HCT116 (cell line): Measurements from ENCODE around the gene PLSCR1. TPM values are rescaled to one million over a fixed set of nuclear protein-coding genes. Genes with fewer than 3 reads are reported as not detected.

Experiments
- ATAC-seq: fragments of 200-7000 bp; cut with Tn5 transposase; 2 replicates; pipeline ENCODE4 v1.9.1; 2020; ENCODE audit warnings: mild to moderate bottlenecking, moderate library complexity
- BruUV-seq: library from RNA; stranded (reverse); fragments of 400-500 nt; replicated peaks from 2 replicates; lab custom pipeline; 2021; lab: Mats Ljungman, UMichigan
- CTCF ChIA-PET: fragments of 300-600 bp; sonication (Branson Sonifier 250); formaldehyde crosslinking; loops from one replicate; lab custom pipeline; 2021; ENCODE audit warnings: antibody characterized with exemption; lab: Charles Lee
- POLR2A ChIA-PET: fragments of 300-600, 350-600 bp; sonication (Branson Sonifier 250); formaldehyde crosslinking; loops from one replicate; lab custom pipeline; 2021; ENCODE audit warnings: antibody characterized with exemption; lab: Charles Lee
- RAD21 ChIA-PET, 2 experiments: fragments of 300-600 bp; sonication (Branson Sonifier 250); formaldehyde crosslinking; loops; one replicate each; lab custom pipeline; 2023; ENCODE audit warnings: low total read pairs in 2 of 2; ENCODE audit not compliant: uncharacterized antibody in 2 of 2, unreplicated experiment in 2 of 2, low non-redundant PET in 1 of 2; lab: Charles Lee
- DNase-seq: peaks from one replicate; pipeline ENCODE4 v3.0.0-alpha.2; 2010; ENCODE audit warnings: low read depth, low spot score
- H2AFZ ChIP-seq: fragments of 200-600 bp; shearing (Covaris generic), sonication (generic); 2 replicates; pipeline ENCODE4 v1.6.1; 2017; ENCODE audit warnings: low read depth, mixed run types, mixed read lengths, antibody characterized with exemption, low read length; ENCODE audit not compliant: poor library complexity, severe bottlenecking
- H3K27ac ChIP-seq: 2 replicates; pipeline ENCODE4 v1.5.1; 2012; ENCODE audit warnings: low read depth, low read length
- H3K27me3 ChIP-seq: fragments of 200-600 bp; sonication (generic); 2 replicates; pipeline ENCODE4 v1.6.1; 2016; ENCODE audit warnings: mixed run types, low read length, mixed read lengths; ENCODE audit not compliant: insufficient read depth
- H3K36me3 ChIP-seq, 2 experiments: fragments of 200-500 bp in 1 of 2; fragments of 200-600 bp in 1 of 2; sonication (Bioruptor generic) in 1 of 2; sonication (generic) in 1 of 2; 2 replicates each; pipeline versions ENCODE4 v1.5.1 to v1.6.1; 2014 to 2016; ENCODE audit warnings: low read length in 2 of 2, inconsistent platforms in 1 of 2, mixed read lengths in 1 of 2, mixed run types in 1 of 2; ENCODE audit not compliant: insufficient read depth in 2 of 2, control insufficient read depth in 1 of 2
- H3K4me1 ChIP-seq, 2 experiments: fragments of 200-600 bp in 1 of 2; sonication (generic) in 1 of 2; 2 replicates each; pipeline versions ENCODE4 v1.5.1 to v1.6.1; 2012 to 2017; ENCODE audit warnings: low read length in 2 of 2, inconsistent platforms in 1 of 2, mild to moderate bottlenecking in 1 of 2, mixed read lengths in 1 of 2, mixed run types in 1 of 2, moderate library complexity in 1 of 2; ENCODE audit not compliant: insufficient read depth in 2 of 2, control insufficient read depth in 1 of 2
- H3K4me2 ChIP-seq: fragments of 200-600 bp; sonication (generic); 2 replicates; pipeline ENCODE4 v1.6.1; 2017; ENCODE audit warnings: mixed run types, low read length, mixed read lengths
- H3K4me3 ChIP-seq, 2 experiments: fragments of 200-600 bp in 1 of 2; sonication (generic) in 1 of 2; replicated peaks in 1 of 2; 2 replicates each; pipeline ENCODE4 v1.5.1; 2011 to 2016; ENCODE audit warnings: low read length in 2 of 2, control low read depth in 1 of 2, low read depth in 1 of 2, mild to moderate bottlenecking in 1 of 2, mixed read lengths in 1 of 2, mixed run types in 1 of 2
- H3K79me2 ChIP-seq: fragments of 200-600 bp; sonication (generic); 2 replicates; pipeline ENCODE4 v1.6.1; 2017; ENCODE audit warnings: mild to moderate bottlenecking, mixed run types, low read length, moderate library complexity, mixed read lengths; ENCODE audit not compliant: insufficient read depth
- H3K9ac ChIP-seq: fragments of 200-600 bp; sonication (generic); 2 replicates; pipeline ENCODE4 v1.6.1; 2016; ENCODE audit warnings: low read length, mixed read lengths
- H3K9me2 ChIP-seq: fragments of 200-600 bp; sonication (generic), shearing (Covaris generic); 2 replicates; pipeline ENCODE4 v1.6.1; 2017; ENCODE audit warnings: mixed run types, mild to moderate bottlenecking, moderate library complexity; ENCODE audit not compliant: insufficient read depth
- H3K9me3 ChIP-seq, 2 experiments: fragments of 200-500 bp in 1 of 2; fragments of 200-600 bp in 1 of 2; sonication (Bioruptor generic) in 1 of 2; sonication (generic) in 1 of 2; 2 replicates each; pipeline ENCODE4 v1.6.1; 2014 to 2017; ENCODE audit warnings: low read length in 2 of 2, mixed read lengths in 2 of 2, inconsistent platforms in 1 of 2, low read depth in 1 of 2, mild to moderate bottlenecking in 1 of 2, mixed run types in 1 of 2, moderate library complexity in 1 of 2; ENCODE audit not compliant: control insufficient read depth in 1 of 2, insufficient read depth in 1 of 2
- H4K20me1 ChIP-seq: fragments of 200-600 bp; sonication (generic), shearing (Covaris generic); 2 replicates; pipeline ENCODE4 v1.6.1; 2017; ENCODE audit warnings: mixed run types, mild to moderate bottlenecking, moderate library complexity; ENCODE audit not compliant: insufficient read depth
- CBX3 ChIP-seq: IDR thresholded peaks from 2 replicates; pipeline ENCODE4 v1.6.1; 2012; ENCODE audit warnings: low read depth
- CEBPB ChIP-seq: IDR thresholded peaks from 2 replicates; pipeline ENCODE4 v1.6.1; 2012; ENCODE audit warnings: low read depth
- EGR1 ChIP-seq: IDR thresholded peaks from 2 replicates; pipeline ENCODE4 v1.6.1; 2012; ENCODE audit warnings: low read depth
- ELF1 ChIP-seq: IDR thresholded peaks from 2 replicates; pipeline ENCODE4 v1.6.1; 2012; ENCODE audit warnings: low read depth, borderline replicate concordance
- EZH2 ChIP-seq: fragments of 200-600 bp; sonication (generic); IDR thresholded peaks from 2 replicates; pipeline ENCODE4 v1.6.1; 2017; ENCODE audit warnings: antibody characterized with exemption, mixed run types
- FOSL1 ChIP-seq: IDR thresholded peaks from 2 replicates; pipeline ENCODE4 v1.6.1; 2012; ENCODE audit warnings: low read depth
- JUND ChIP-seq: IDR thresholded peaks from 2 replicates; pipeline ENCODE4 v1.6.1; 2012
- POLR2A ChIP-seq: IDR thresholded peaks from 2 replicates; pipeline ENCODE4 v1.7.0; 2011; ENCODE audit warnings: borderline replicate concordance; ENCODE audit not compliant: insufficient read depth, insufficient read length; ENCODE audit errors: extremely low read depth
- POLR2AphosphoS5 ChIP-seq: IDR thresholded peaks from 2 replicates; pipeline ENCODE4 v1.6.1; 2011; ENCODE audit warnings: mild to moderate bottlenecking, low read depth, low read length, moderate library complexity
- RAD21 ChIP-seq: IDR thresholded peaks from 2 replicates; pipeline ENCODE4 v1.6.1; 2012; ENCODE audit warnings: low read depth, mild to moderate bottlenecking
- SIN3A ChIP-seq: IDR thresholded peaks from 2 replicates; pipeline ENCODE4 v1.6.1; 2012; ENCODE audit warnings: low read depth
- SP1 ChIP-seq: IDR thresholded peaks from 2 replicates; pipeline ENCODE4 v1.6.1; 2012; ENCODE audit warnings: low read depth
- SRF ChIP-seq: IDR thresholded peaks from 2 replicates; pipeline ENCODE4 v1.6.1; 2012; ENCODE audit warnings: low read depth
- TCF7L2 ChIP-seq: IDR thresholded peaks from 2 replicates; pipeline ENCODE4 v1.7.0; 2011; ENCODE audit warnings: borderline replicate concordance, inconsistent platforms; ENCODE audit not compliant: insufficient read depth, insufficient read length; ENCODE audit errors: extremely low read depth
- YY1 ChIP-seq: IDR thresholded peaks from 2 replicates; pipeline ENCODE4 v1.6.1; 2011; ENCODE audit warnings: low read length, low read depth, moderate library complexity, mild to moderate bottlenecking; ENCODE audit not compliant: insufficient replicate concordance; ENCODE audit errors: extremely low read depth
- ZFX ChIP-seq: fragments of 450-650 bp; IDR thresholded peaks from 2 replicates; pipeline ENCODE4 v1.6.1; 2017
- ZNF274 ChIP-seq: fragments of 200-500 bp; sonication (Bioruptor generic); IDR thresholded peaks from 2 replicates; pipeline ENCODE4 v1.6.1; 2014; ENCODE audit warnings: mild to moderate bottlenecking, low read depth, low read length, inconsistent platforms
- intact Hi-C: fragments of 100-400 bp; cut with micrococcal nuclease; formaldehyde crosslinking; loops from 2 replicates; pipeline ENCODE4 v1.10.0; 2022
- total RNA-seq: library from RNA; stranded (reverse); gene quantifications from one replicate; pipeline ENCODE4 v1.2.1, GENCODE V29; 2021; ENCODE audit not compliant: unreplicated experiment
- TF ChIP-seq, protein P1 (sequence below): IDR thresholded peaks from 2 replicates; pipeline ENCODE4 v1.6.1; 2012
- TF ChIP-seq, protein P2 (sequence below): IDR thresholded peaks from 2 replicates; pipeline ENCODE4 v1.6.1; 2012; ENCODE audit warnings: low read depth
- TF ChIP-seq, protein P3 (sequence below), 3 experiments: fragments of 200-600 bp in 1 of 3; sonication (generic) in 1 of 3; IDR thresholded peaks in 2 of 3; conservative IDR thresholded peaks in 1 of 3; 2 replicates each; pipeline ENCODE4 v1.5.1; 2012 to 2017; ENCODE audit warnings: low read depth in 2 of 3, low read length in 2 of 3, antibody characterized with exemption in 1 of 3, borderline replicate concordance in 1 of 3, control low read depth in 1 of 3, mild to moderate bottlenecking in 1 of 3, mixed read lengths in 1 of 3, mixed run types in 1 of 3, moderate library complexity in 1 of 3; ENCODE audit not compliant: insufficient read depth in 1 of 3

The PLSCR1 gene
- total RNA-seq, 1 experiment from 2014 or later, result 44.2 TPM

DNA sequence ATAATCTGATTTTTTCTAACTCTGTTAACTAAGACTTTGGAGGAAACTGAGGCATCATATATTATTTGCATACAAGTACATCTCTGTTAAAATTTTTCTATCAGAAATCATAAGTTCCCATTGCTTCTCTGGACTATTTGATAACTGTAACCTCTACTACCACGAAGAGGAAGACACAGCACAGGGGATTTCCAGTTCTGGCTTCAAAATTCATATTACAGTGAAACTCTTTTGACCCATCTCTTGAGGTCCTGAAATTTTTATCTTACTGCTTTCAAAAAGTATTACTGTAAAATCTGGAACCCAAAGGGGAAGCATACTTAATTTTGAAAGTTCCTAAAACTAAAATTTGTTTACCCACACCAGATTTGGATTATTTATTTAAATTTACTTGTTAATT lies 4.2 kb downstream of the PLSCR1 start:
- TF ChIP-seq CBX3, result no peak
- TF ChIP-seq SP1, result no peak
- TF ChIP-seq, protein P1, sequence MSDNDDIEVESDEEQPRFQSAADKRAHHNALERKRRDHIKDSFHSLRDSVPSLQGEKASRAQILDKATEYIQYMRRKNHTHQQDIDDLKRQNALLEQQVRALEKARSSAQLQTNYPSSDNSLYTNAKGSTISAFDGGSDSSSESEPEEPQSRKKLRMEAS, result no peak
- TF ChIP-seq FOSL1, result no peak
- TF ChIP-seq EZH2, result no peak
- TF ChIP-seq ZFX, result no peak
- TF ChIP-seq SRF, result no peak
- TF ChIP-seq ZNF274, result no peak
- TF ChIP-seq, protein P2, sequence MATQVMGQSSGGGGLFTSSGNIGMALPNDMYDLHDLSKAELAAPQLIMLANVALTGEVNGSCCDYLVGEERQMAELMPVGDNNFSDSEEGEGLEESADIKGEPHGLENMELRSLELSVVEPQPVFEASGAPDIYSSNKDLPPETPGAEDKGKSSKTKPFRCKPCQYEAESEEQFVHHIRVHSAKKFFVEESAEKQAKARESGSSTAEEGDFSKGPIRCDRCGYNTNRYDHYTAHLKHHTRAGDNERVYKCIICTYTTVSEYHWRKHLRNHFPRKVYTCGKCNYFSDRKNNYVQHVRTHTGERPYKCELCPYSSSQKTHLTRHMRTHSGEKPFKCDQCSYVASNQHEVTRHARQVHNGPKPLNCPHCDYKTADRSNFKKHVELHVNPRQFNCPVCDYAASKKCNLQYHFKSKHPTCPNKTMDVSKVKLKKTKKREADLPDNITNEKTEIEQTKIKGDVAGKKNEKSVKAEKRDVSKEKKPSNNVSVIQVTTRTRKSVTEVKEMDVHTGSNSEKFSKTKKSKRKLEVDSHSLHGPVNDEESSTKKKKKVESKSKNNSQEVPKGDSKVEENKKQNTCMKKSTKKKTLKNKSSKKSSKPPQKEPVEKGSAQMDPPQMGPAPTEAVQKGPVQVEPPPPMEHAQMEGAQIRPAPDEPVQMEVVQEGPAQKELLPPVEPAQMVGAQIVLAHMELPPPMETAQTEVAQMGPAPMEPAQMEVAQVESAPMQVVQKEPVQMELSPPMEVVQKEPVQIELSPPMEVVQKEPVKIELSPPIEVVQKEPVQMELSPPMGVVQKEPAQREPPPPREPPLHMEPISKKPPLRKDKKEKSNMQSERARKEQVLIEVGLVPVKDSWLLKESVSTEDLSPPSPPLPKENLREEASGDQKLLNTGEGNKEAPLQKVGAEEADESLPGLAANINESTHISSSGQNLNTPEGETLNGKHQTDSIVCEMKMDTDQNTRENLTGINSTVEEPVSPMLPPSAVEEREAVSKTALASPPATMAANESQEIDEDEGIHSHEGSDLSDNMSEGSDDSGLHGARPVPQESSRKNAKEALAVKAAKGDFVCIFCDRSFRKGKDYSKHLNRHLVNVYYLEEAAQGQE, result no peak
- TF ChIP-seq YY1, result no peak
- no peak for TF ChIP-seq ELF1
- TF ChIP-seq SIN3A, result no peak
- TF ChIP-seq TCF7L2, result no peak
- TF ChIP-seq, protein P3, sequence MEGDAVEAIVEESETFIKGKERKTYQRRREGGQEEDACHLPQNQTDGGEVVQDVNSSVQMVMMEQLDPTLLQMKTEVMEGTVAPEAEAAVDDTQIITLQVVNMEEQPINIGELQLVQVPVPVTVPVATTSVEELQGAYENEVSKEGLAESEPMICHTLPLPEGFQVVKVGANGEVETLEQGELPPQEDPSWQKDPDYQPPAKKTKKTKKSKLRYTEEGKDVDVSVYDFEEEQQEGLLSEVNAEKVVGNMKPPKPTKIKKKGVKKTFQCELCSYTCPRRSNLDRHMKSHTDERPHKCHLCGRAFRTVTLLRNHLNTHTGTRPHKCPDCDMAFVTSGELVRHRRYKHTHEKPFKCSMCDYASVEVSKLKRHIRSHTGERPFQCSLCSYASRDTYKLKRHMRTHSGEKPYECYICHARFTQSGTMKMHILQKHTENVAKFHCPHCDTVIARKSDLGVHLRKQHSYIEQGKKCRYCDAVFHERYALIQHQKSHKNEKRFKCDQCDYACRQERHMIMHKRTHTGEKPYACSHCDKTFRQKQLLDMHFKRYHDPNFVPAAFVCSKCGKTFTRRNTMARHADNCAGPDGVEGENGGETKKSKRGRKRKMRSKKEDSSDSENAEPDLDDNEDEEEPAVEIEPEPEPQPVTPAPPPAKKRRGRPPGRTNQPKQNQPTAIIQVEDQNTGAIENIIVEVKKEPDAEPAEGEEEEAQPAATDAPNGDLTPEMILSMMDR (IDR thresholded peaks at IDR 0.05 in 2 of 3, conservative IDR thresholded peaks at IDR 0.05 in 1 of 3; ENCODE audit: borderline replicate concordance in 1 of 3, insufficient read depth in 1 of 3, low read depth in 2 of 3, low read length in 2 of 3), result no peak
- TF ChIP-seq RAD21, result no peak
- no peak for TF ChIP-seq POLR2AphosphoS5
- no peak for TF ChIP-seq JUND
- no peak for TF ChIP-seq POLR2A
- no peak for TF ChIP-seq EGR1
- no peak for TF ChIP-seq CEBPB
- Histone ChIP-seq H3K27me3 (no peaks in the 10 kb centered on the region), H4K20me1 (no peaks in the 10 kb centered on the region), H3K9me2 (no peaks in the 10 kb centered on the region), H3K9me3 (no peaks in the 10 kb centered on the region), H3K4me1 (peaks cover 0 to 10% of the 10 kb centered on the region in 2 experiments; a peak in 2 of 4 replicates), H3K4me2 (no peak overlapping the region), H3K4me3 (no peak overlapping the region), H3K36me3 (no peaks in the 10 kb centered on the region), H3K79me2 (peaks cover 85% of the 10 kb centered on the region), H2AFZ (no peak overlapping the region), H3K9ac (no peak overlapping the region), H3K27ac (no peak overlapping the region)
- POLR2A ChIA-PET, result interaction anchor here (1.1 kb wide), 1 partner anchor 16 kb away, joined by 3 read pairs; no protein-coding TSS in a partner anchor
- BruUV-seq, result no TSS peak
- DNase-seq, result no peak
- CTCF ChIA-PET, result no interaction called here
- ATAC-seq, result no peak
- RAD21 ChIA-PET, result no interaction called here
- intact Hi-C loops, result loop anchor here (5.0 kb wide), 1 partner anchor 33 kb away; no protein-coding TSS in a partner anchor
